LoVo (cell line): Measurements from ENCODE around the gene GSTA5.
"Not testable (repeated sequence)": the region's sequence is repeated elsewhere in the genome, so short reads cannot be mapped to it uniquely, and the experiment has no call there.

Experiments used
- DNase-seq: peaks from one replicate; pipeline ENCODE4 v3.0.0-alpha.2; 2016; ENCODE audit warnings: low spot score

Gene GSTA5

GRCh38 chr6:52840763-52841585 is at the start of gene GSTA5:
Gene GSTA5 (minus strand): TSS chr6:52840813.
- DNase-seq = no peak

GRCh38 chr6:52890018-52890417 is 49.4 kb upstream of the GSTA5 start:
- no peak for DNase-seq

DNA sequence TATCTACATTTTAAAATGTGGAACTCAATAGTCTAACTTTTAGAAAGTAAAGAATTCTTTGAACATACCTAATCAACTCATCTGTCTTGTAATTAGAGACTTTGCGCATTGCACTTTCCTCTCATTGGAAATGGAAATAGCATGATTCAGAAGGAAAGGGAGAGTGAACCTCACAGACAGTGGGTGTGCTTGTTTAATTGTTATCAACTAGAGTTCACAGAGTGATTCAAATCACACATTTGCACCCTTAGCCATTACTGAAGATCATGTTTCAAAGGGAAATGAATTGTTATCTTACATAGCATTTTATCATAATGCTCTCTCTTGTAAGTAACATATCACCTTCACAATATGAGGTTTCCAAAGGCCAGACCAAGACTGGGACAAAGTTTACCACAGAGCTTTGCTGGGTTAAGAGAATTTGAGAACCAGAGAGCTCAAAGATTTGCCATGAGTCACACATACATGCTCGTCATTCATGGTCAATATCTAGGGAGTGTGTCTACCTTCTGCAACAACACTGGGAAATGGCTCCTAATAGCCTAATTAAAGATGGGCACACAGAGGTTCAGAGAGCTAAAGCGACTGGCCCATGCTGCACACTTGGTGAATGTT is 47.4 kb upstream of the GSTA5 start:
- no peak for DNase-seq

GRCh38 chr6:52881996-52882841 is 41.6 kb upstream of the GSTA5 start:
- DNase-seq = peak; percentile 83

DNA sequence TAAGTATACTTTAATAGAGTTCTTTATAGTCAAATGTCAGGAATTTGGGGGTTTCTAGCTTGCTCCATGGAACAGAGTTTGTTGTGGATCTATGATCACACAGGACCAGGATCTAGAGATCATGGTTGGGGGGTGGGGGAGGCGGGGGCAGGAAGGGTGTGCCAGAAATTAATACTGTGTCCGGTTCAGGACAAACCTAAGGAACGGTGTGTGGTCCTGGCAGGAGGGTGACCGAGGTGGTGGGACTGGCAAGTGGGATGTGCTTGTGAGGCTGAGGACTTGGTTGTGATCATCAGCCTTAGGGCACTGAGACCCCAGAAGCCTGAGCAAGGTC is 41.0 kb upstream of the GSTA5 start:
- DNase-seq = no peak

GRCh38 chr6:52877786-52878185 is 37.2 kb upstream of the GSTA5 start:
- no peak for DNase-seq

GRCh38 chr6:52877168-52877567 is 36.6 kb upstream of the GSTA5 start:
- peak; percentile 55 for DNase-seq

- DNase-seq = no peak
Observed at GRCh38 chr6:52876056-52876787, 35.6 kb upstream of the GSTA5 start.

DNA sequence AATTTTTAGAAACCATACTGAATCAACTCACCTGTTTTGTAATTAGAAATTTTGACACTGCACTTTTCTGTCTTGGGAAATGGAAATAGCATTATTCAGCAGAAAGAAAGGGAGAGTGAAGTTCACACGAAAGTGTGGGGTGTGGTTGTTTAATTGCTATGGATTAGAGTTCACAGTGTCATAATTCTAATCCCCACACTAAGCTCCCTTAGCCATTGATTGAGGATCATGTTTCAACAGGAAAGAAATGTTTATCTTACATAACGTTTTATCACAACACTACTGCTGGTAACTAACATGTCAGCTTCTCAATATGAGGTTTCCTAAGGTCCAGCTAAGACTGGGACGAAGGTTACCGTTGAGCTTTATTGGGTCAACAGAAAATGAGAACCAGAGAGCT is 31.4 kb upstream of the GSTA5 start:
- no peak for DNase-seq

DNA sequence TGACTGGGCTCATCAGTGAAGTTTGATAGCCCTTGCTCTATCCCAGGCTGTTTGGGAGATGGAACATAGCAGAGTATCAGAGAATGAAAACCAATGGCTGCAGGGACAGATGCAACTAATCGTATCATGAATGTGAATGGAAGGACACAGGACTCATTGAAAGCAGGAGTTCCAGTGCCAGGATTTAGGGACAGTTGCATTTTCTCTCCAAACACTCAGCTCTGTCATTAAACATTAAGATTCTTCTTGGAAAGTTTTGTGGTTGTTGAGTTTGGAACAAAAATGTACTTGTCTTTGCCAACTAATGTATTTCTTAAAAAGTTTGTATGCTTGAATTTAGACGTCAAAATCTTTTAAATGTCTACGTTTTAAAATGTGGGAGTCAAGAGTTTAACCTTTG is 31.0 kb upstream of the GSTA5 start:
- no peak for DNase-seq

- DNase-seq = not testable (repeated sequence)
Observed at GRCh38 chr6:52870335-52871091, 29.9 kb upstream of the GSTA5 start.

DNA sequence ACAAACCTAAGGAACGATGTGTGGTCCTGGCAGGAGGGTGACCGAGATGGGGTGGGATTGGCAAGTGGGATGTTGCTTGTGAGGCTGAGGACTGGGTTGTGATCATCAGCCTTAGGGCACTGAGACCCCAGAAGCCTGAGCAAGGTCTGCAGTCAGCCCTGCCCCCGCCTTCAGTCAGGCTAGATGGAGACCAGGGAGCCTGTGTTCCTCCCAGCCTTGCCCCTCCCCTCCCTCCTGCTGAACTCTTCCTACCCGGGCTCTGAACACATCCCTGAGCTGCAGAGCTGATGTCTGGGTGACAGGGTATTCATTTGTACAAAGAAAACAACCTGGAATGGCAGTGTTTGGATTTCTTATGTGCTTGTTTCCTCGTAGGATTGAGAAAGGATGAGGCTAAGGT is 28.3 kb upstream of the GSTA5 start:
- DNase-seq = not testable (repeated sequence)

DNA sequence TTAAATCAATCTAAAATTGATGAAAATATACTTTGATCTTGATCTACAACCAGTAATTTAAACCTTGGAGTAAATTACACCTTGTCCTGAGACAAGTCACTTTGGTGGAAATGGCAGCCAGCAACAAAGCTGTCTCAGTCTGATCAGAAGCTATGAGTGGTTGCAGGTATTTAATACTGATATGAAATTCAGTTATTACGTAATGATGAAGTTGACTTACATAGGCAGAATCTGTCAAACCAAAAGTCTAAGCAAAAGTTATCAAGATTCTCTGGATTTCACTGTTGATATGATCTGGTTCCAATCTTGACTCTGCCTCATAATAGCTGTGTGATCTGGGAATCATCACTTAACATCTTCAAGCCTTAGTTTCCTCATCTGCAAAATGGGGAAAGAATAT is 27.6 kb upstream of the GSTA5 start:
- DNase-seq = no peak

DNA sequence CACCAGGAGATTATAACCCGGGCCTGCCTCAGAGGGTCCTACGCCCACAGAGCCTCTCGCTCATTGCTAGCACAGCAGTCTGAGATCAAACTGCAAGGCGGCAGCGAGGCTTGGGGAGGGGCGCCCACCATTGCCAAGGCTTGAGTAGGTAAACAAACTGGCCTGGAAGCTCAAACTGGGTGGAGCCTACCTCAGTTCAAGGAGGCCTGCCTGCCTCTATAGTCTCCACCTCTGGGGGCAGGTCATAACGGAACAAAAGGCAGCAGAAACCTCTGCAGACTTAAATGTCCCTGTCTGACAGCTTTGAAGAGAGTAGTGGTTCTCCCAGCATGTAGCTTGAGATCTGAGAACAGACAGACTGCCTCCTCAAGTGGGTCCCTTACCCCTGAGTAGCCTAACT is 20.5 kb upstream of the GSTA5 start:
- DNase-seq = not testable (repeated sequence)

DNA sequence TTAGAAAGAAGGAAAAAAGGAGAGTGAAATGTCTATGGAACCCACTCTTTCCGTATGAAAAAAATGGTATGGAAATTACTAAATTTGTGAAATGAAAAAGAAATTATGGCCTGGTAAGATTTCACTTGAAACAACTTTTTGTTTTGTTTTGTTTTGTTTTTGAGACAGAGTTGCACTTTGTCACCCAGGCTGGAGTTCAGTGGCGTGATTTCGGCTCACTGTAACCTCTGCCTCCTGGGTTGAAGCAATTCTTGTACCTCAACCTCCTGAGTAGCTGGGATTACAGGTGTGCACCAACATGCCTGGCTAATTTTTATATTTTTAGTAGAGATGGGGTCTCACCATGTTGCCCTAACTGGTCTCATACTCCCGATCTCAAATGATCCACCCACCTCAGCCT is 17.8 kb upstream of the GSTA5 start:
- no peak for DNase-seq

- DNase-seq = peak; percentile 6
Observed at GRCh38 chr6:52856137-52856536, 15.5 kb upstream of the GSTA5 start.

- no peak for DNase-seq
Observed at GRCh38 chr6:52849137-52849536, 8.5 kb upstream of the GSTA5 start.

DNA sequence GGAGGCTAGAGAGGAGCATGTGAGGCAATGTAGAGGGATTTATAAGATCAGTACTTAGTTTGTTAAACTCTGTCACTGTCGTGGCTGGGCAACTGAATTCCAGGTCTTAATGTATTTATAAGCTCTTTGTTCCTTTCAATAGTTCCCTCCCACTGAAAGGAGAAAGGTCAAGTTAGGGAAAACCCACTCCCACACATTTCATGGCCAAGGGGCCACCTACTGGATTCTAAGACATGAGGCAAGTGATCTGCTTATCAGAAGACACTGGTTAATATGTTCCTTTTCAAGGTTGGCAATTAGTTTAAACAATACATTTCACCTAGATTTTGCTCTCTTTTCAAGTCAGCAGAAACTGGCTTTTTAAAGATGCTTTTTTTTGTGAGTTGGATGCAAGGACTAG is 5.4 kb upstream of the GSTA5 start:
- no peak for DNase-seq

GRCh38 chr6:52843605-52844004 is 3.0 kb upstream of the GSTA5 start:
- no peak for DNase-seq

GRCh38 chr6:52839124-52840055 is 1.2 kb downstream of the GSTA5 start:
- peak; percentile 74 for DNase-seq
